Measurements from ENCODE around the gene TDP2.

Gene TDP2

GRCh38 chr6:24613361-24614042, 53.2 kb downstream of the TDP2 start:
- H3K4me2 ChIP-seq (ENCODE audit: low read length): no peak overlapping the region
- no peaks in the 10 kb centered on the region for H3K4me1 ChIP-seq (ENCODE audit: control insufficient read depth, insufficient read depth, low read length)
- peaks cover 16% of the 10 kb centered on the region for H3K27me3 ChIP-seq (ENCODE audit: control insufficient read depth, insufficient read depth, low read length)
- no peak overlapping the region for H3K4me3 ChIP-seq (ENCODE audit: low read length)
- H3K9me3 ChIP-seq (replicated peaks; ENCODE audit: low read length): no peaks in the 10 kb centered on the region
- H3K9ac ChIP-seq (ENCODE audit: low read depth, low read length): no peak overlapping the region
- no peaks in the 10 kb centered on the region for H3K36me3 ChIP-seq (ENCODE audit: insufficient read depth, low read length)

GRCh38 chr6:24610672-24611071, 56.0 kb downstream of the TDP2 start:
- no peak overlapping the region for H3K4me3 ChIP-seq (ENCODE audit: low read length)
- peaks cover 16% of the 10 kb centered on the region for H3K27me3 ChIP-seq (ENCODE audit: control insufficient read depth, insufficient read depth, low read length)
- H3K4me2 ChIP-seq (ENCODE audit: low read length): no peak overlapping the region
- H3K9me3 ChIP-seq (replicated peaks; ENCODE audit: low read length): no peaks in the 10 kb centered on the region
- H3K9ac ChIP-seq (ENCODE audit: low read depth, low read length): no peak overlapping the region
- no peaks in the 10 kb centered on the region for H3K4me1 ChIP-seq (ENCODE audit: control insufficient read depth, insufficient read depth, low read length)
- no peaks in the 10 kb centered on the region for H3K36me3 ChIP-seq (ENCODE audit: insufficient read depth, low read length)

DNA sequence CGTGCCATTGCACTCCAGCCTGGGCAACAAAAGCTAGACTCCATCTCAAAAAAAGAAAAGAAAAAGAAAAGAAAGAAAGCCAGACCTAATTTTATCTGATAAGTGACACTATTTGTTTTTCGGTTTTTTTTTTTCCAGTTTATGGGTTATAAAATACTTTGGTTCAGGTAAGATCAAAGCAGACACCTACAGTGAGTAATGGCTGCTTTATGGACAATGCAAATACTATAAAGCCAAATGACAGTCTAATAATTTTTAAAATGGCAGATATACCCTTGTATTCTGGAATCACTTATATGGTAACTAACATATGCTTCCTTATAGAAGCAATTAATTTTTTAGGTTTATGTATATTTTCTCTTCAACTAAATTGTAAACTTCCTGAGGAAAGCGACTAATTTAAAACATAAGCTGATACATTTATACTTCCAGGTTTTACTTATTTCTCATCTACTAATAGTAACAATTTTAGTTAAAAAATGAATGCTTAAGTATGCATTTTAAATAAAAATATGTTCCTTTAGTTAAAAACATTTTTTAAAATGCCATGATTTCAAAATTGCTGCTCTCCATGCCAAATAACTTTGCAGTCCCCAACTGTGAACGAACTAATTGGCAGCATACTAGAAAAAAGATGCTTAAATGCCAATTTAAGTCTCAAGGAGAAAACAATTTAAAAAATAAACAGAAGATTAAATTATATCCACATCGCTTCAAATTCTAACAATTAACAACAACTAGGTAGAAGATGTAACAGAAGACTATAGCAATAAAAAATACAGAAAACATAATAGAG, 59.2 kb downstream of the TDP2 start:
- Histone ChIP-seq H3K36me3 (ENCODE audit: insufficient read depth, low read length) (no peaks in the 10 kb centered on the region), H3K9me3 (replicated peaks; ENCODE audit: low read length) (no peaks in the 10 kb centered on the region), H3K4me3 (ENCODE audit: low read length) (no peak overlapping the region), H3K27me3 (ENCODE audit: control insufficient read depth, insufficient read depth, low read length) (peaks cover 7% of the 10 kb centered on the region), H3K4me1 (ENCODE audit: control insufficient read depth, insufficient read depth, low read length) (no peaks in the 10 kb centered on the region), H3K9ac (ENCODE audit: low read depth, low read length) (no peak overlapping the region), H3K4me2 (ENCODE audit: low read length) (no peak overlapping the region)

- no peaks in the 10 kb centered on the region for H3K9me3 ChIP-seq (replicated peaks; ENCODE audit: low read length)
- no peak overlapping the region for H3K9ac ChIP-seq (ENCODE audit: low read depth, low read length)
Observed at GRCh38 chr6:24606200-24606930, 60.3 kb downstream of the TDP2 start.

DNA sequence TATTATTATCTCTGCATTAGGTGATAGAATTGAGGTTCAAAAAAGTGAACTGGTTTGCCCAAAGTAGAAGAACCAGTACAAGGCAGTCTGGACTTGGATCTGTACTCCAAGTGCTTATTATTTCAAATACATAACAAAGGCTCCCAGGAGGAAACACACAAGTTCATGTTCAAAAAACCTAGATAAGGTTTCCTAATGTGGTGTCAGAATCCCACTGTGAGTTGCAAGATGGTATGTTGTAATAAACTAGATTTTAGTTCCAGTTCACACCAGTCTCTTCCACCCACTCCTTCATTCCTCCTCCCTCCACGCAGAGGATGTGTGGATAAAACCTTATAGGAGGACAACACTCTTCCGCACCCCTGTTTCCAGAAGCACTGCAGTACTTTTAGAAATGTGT, 63.5 kb downstream of the TDP2 start:
- Histone ChIP-seq H3K4me3 (ENCODE audit: low read length) (no peak overlapping the region), H3K4me2 (ENCODE audit: low read length) (no peak overlapping the region), H3K36me3 (ENCODE audit: insufficient read depth, low read length) (no peaks in the 10 kb centered on the region)

More at GRCh38 chr6:24606200-24606930, 60.3 kb downstream of the TDP2 start:
- H3K4me1 ChIP-seq (ENCODE audit: control insufficient read depth, insufficient read depth, low read length): no peaks in the 10 kb centered on the region
- H3K27me3 ChIP-seq (ENCODE audit: control insufficient read depth, insufficient read depth, low read length): peaks cover 7% of the 10 kb centered on the region
- no peaks in the 10 kb centered on the region for H3K36me3 ChIP-seq (ENCODE audit: insufficient read depth, low read length)
- no peak overlapping the region for H3K4me3 ChIP-seq (ENCODE audit: low read length)
- H3K4me2 ChIP-seq (ENCODE audit: low read length): no peak overlapping the region

GRCh38 chr6:24600903-24601302, 65.8 kb downstream of the TDP2 start:
- H3K9me3 ChIP-seq (replicated peaks; ENCODE audit: low read length): no peaks in the 10 kb centered on the region
- no peak overlapping the region for H3K9ac ChIP-seq (ENCODE audit: low read depth, low read length)
- no peak overlapping the region for H3K4me2 ChIP-seq (ENCODE audit: low read length)
- no peaks in the 10 kb centered on the region for H3K36me3 ChIP-seq (ENCODE audit: insufficient read depth, low read length)
- no peaks in the 10 kb centered on the region for H3K4me1 ChIP-seq (ENCODE audit: control insufficient read depth, insufficient read depth, low read length)
- peaks cover 7% of the 10 kb centered on the region for H3K27me3 ChIP-seq (ENCODE audit: control insufficient read depth, insufficient read depth, low read length)
- no peak overlapping the region for H3K4me3 ChIP-seq (ENCODE audit: low read length)

More for the DNA sequence above, 63.5 kb downstream of the TDP2 start:
- peaks cover 7% of the 10 kb centered on the region for H3K27me3 ChIP-seq (ENCODE audit: control insufficient read depth, insufficient read depth, low read length)
- no peaks in the 10 kb centered on the region for H3K9me3 ChIP-seq (replicated peaks; ENCODE audit: low read length)
- no peak overlapping the region for H3K9ac ChIP-seq (ENCODE audit: low read depth, low read length)
- H3K4me1 ChIP-seq (ENCODE audit: control insufficient read depth, insufficient read depth, low read length): no peaks in the 10 kb centered on the region
